ENCODE results near the gene CCR7. TPM values are rescaled to one million over a fixed set of nuclear protein-coding genes. Genes with fewer than 3 reads are reported as not detected.

The CCR7 gene
- total and polyA plus RNA-seq, 2 of the 13 experiments (the other 11 are each of a cell fraction or from before 2014, with no cell fraction given), result 0.04 to 0.53 TPM

GRCh38 chr17:40548982-40549685, 16.1 kb downstream of the CCR7 start (continued):
- peak; percentile 63 for TF ChIP-seq PHF8 (CRISPR knock-in tag; IDR thresholded peaks at IDR 0.05)
- TF ChIP-seq MATR3 (CRISPR knock-in tag; IDR thresholded peaks at IDR 0.05), result no peak
- TF ChIP-seq ZFP1 (CRISPR knock-in tag; IDR thresholded peaks at IDR 0.05), result peak; percentile 98
- peak; percentile 73 for TF ChIP-seq ASH2L (IDR thresholded peaks at IDR 0.05; ENCODE audit: insufficient read length, low read depth, low read length)
- TF ChIP-seq ERF (CRISPR knock-in tag; IDR thresholded peaks at IDR 0.05), result peak; percentile 97
- TF ChIP-seq ZNF7 (CRISPR knock-in tag; IDR thresholded peaks at IDR 0.05), result peak; percentile 29; the same call in 1 of the 2 replicates
- peak; percentile 62; the same call in 1 of the 2 replicates for TF ChIP-seq MEIS2 (CRISPR knock-in tag; IDR thresholded peaks at IDR 0.05)
- TF ChIP-seq, protein P1, sequence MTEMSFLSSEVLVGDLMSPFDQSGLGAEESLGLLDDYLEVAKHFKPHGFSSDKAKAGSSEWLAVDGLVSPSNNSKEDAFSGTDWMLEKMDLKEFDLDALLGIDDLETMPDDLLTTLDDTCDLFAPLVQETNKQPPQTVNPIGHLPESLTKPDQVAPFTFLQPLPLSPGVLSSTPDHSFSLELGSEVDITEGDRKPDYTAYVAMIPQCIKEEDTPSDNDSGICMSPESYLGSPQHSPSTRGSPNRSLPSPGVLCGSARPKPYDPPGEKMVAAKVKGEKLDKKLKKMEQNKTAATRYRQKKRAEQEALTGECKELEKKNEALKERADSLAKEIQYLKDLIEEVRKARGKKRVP (CRISPR knock-in tag; IDR thresholded peaks at IDR 0.05), result peak; percentile 97 to 100
- TF ChIP-seq RARA (CRISPR knock-in tag; IDR thresholded peaks at IDR 0.05), result peak; percentile 98
- TF ChIP-seq REL (CRISPR knock-in tag; conservative IDR thresholded peaks at IDR 0.05), result no peak
- TF ChIP-seq TCF7 (IDR thresholded peaks at IDR 0.05; ENCODE audit: low read depth), result peak; percentile 83
- no peak for TF ChIP-seq NBN (conservative IDR thresholded peaks at IDR 0.05)
- TF ChIP-seq KMT2A (CRISPR knock-in tag; IDR thresholded peaks at IDR 0.05), result peak; percentile 80
- TF ChIP-seq ZNF639 (CRISPR knock-in tag; conservative IDR thresholded peaks at IDR 0.05), result peak; percentile 93
- peak; percentile 93 for TF ChIP-seq AHDC1 (CRISPR knock-in tag; IDR thresholded peaks at IDR 0.05; ENCODE audit: borderline replicate concordance)
- no peak for TF ChIP-seq NFRKB (IDR thresholded peaks at IDR 0.05)
- TF ChIP-seq STAG1 (CRISPR knock-in tag; IDR thresholded peaks at IDR 0.05), result no peak
- TF ChIP-seq, protein P2, sequence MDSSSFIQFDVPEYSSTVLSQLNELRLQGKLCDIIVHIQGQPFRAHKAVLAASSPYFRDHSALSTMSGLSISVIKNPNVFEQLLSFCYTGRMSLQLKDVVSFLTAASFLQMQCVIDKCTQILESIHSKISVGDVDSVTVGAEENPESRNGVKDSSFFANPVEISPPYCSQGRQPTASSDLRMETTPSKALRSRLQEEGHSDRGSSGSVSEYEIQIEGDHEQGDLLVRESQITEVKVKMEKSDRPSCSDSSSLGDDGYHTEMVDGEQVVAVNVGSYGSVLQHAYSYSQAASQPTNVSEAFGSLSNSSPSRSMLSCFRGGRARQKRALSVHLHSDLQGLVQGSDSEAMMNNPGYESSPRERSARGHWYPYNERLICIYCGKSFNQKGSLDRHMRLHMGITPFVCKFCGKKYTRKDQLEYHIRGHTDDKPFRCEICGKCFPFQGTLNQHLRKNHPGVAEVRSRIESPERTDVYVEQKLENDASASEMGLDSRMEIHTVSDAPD (CRISPR knock-in tag; IDR thresholded peaks at IDR 0.05), result peak; percentile 71; the same call in 1 of the 2 replicates
- peak; percentile 59; the same call in 1 of the 2 replicates for TF ChIP-seq ZBTB7A (CRISPR knock-in tag; IDR thresholded peaks at IDR 0.05)
- TF ChIP-seq ZNF549 (CRISPR knock-in tag; IDR thresholded peaks at IDR 0.05), result no peak
- TF ChIP-seq, protein P3, sequence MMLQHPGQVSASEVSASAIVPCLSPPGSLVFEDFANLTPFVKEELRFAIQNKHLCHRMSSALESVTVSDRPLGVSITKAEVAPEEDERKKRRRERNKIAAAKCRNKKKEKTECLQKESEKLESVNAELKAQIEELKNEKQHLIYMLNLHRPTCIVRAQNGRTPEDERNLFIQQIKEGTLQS (CRISPR knock-in tag; IDR thresholded peaks at IDR 0.05), result peak; percentile 98
- peak; percentile 85 for TF ChIP-seq ZMYM4 (CRISPR knock-in tag; IDR thresholded peaks at IDR 0.05)
